K562 (cell line): ENCODE results near the gene MPIG6B. TPM values are rescaled to one million over a fixed set of nuclear protein-coding genes. Genes with fewer than 3 reads are reported as not detected.
A peak's percentile ranks its signal among the peaks of the same experiment; 100 is the strongest.

ENCODE experiments used
- ARID3A ChIP-seq: IDR thresholded peaks from 2 replicates; pipeline ENCODE4 v1.6.1; 2012; ENCODE audit warnings: low read depth, low read length, improper control_type of control experiment, borderline replicate concordance
- BRD4 ChIP-seq: fragments of 200-600 bp; sonication (generic); IDR thresholded peaks from 2 replicates; pipeline ENCODE4 v1.6.1; 2017; ENCODE audit warnings: inconsistent platforms
- CBX3 ChIP-seq, 2 experiments: IDR thresholded peaks; 1 replicate in 1 of 2; 2 replicates in 1 of 2; pipeline ENCODE4 v1.6.1; 2012; ENCODE audit warnings: inconsistent platforms in 2 of 2, low read length in 2 of 2, borderline replicate concordance in 1 of 2, control low read depth in 1 of 2
- CEBPB ChIP-seq: fragments of 450-650 bp; IDR thresholded peaks from 2 replicates; pipeline ENCODE4 v1.6.1; 2016; ENCODE audit warnings: missing genetic modification characterization, missing compliant biosample characterization
- FOXK2 ChIP-seq, 2 experiments: fragments of 450-650 bp; IDR thresholded peaks in 1 of 2; conservative IDR thresholded peaks in 1 of 2; 2 replicates each; pipeline ENCODE4 v1.6.1; 2016; ENCODE audit warnings: low read depth in 2 of 2, mild to moderate bottlenecking in 1 of 2
- HOXB6 ChIP-seq: fragments of 250-450 bp; sonication (Bioruptor Pico); IDR thresholded peaks from 2 replicates; pipeline ENCODE4 v1.5.1; 2022; ENCODE audit warnings: mild to moderate bottlenecking, borderline replicate concordance
- KLF1 ChIP-seq: fragments of 450-650 bp; IDR thresholded peaks from 2 replicates; pipeline ENCODE4 v1.6.1; 2016; ENCODE audit warnings: missing genetic modification characterization, missing compliant biosample characterization
- KLF13 ChIP-seq: fragments of 450-650 bp; IDR thresholded peaks from 2 replicates; pipeline ENCODE4 v1.6.1; 2016; ENCODE audit warnings: missing genetic modification characterization, low read depth, mild to moderate bottlenecking, missing compliant biosample characterization, moderate library complexity, borderline replicate concordance
- NR4A1 ChIP-seq, 2 experiments: fragments of 250-450 bp in 1 of 2; fragments of 450-650 bp in 1 of 2; sonication (Bioruptor Pico) in 1 of 2; IDR thresholded peaks; 2 replicates each; pipeline versions ENCODE4 v1.4.0 to v1.6.1; 2016 to 2020; ENCODE audit warnings: mild to moderate bottlenecking in 2 of 2, missing compliant biosample characterization in 1 of 2, missing genetic modification characterization in 1 of 2, moderate library complexity in 1 of 2
- PML ChIP-seq: IDR thresholded peaks from 2 replicates; pipeline ENCODE4 v1.6.1; 2012; ENCODE audit warnings: low read length, inconsistent platforms
- PYGO2 ChIP-seq: fragments of 450-650 bp; IDR thresholded peaks from 2 replicates; pipeline ENCODE4 v1.6.1; 2016; ENCODE audit warnings: mild to moderate bottlenecking, missing genetic modification characterization, moderate library complexity, missing compliant biosample characterization
- RCOR1 ChIP-seq, 2 experiments: IDR thresholded peaks; 2 replicates each; pipeline ENCODE4 v1.6.1; 2012; ENCODE audit warnings: low read depth in 2 of 2, low read length in 2 of 2, borderline replicate concordance in 1 of 2, improper control_type of control experiment in 1 of 2
- SIN3A ChIP-seq, 2 experiments: fragments of 150-350 bp in 1 of 2; IDR thresholded peaks; 2 replicates each; pipeline ENCODE4 v1.6.1; 2011 to 2016; ENCODE audit warnings: borderline replicate concordance in 2 of 2, low read depth in 2 of 2, low read length in 2 of 2, mild to moderate bottlenecking in 2 of 2, moderate library complexity in 2 of 2; ENCODE audit not compliant: control insufficient read depth in 1 of 2
- TCF3 ChIP-seq: sonication (generic); formaldehyde crosslinking; IDR thresholded peaks from 2 replicates; pipeline ENCODE4 v1.4.0; 2020; ENCODE audit warnings: mild to moderate bottlenecking, missing genetic modification reagents
- TRIM24 ChIP-seq, 2 experiments: fragments of 450-650 bp; IDR thresholded peaks; 2 replicates each; pipeline ENCODE4 v1.6.1; 2016
- UBTF ChIP-seq, 2 experiments: IDR thresholded peaks; 2 replicates each; pipeline ENCODE4 v1.6.1; 2012; ENCODE audit warnings: improper control_type of control experiment in 2 of 2, low read depth in 2 of 2, low read length in 2 of 2, borderline replicate concordance in 1 of 2
- ZBTB7A ChIP-seq: IDR thresholded peaks from 2 replicates; pipeline ENCODE4 v1.6.1; 2011; ENCODE audit warnings: low read depth, mild to moderate bottlenecking, low read length, moderate library complexity, borderline replicate concordance; ENCODE audit not compliant: control insufficient read depth
- ZC3H11A ChIP-seq: IDR thresholded peaks from 2 replicates; pipeline ENCODE4 v1.6.1; 2012; ENCODE audit warnings: low read depth, low read length, improper control_type of control experiment
- ZNF232 ChIP-seq: sonication (generic); formaldehyde crosslinking; IDR thresholded peaks from 2 replicates; pipeline ENCODE4 v1.8.0; 2022; ENCODE audit warnings: mild to moderate bottlenecking, missing genetic modification reagents
- ZNF76 ChIP-seq: fragments of 250-450 bp; sonication (Bioruptor Pico); IDR thresholded peaks from 2 replicates; pipeline ENCODE4 v1.4.0; 2020; ENCODE audit warnings: mild to moderate bottlenecking, moderate library complexity, borderline replicate concordance
- polyA plus RNA-seq, 8 experiments: library from polyadenylated mRNA; depleted of rRNA in 4 of 8; stranded (reverse) in 5 of 8; unstranded in 3 of 8; fragments of >200 nt; fragmentation: Nextera tagmentation in 2 of 8; fragmentation: Illumina TruSeq in 1 of 8; extraction: Ambion mirVana in 2 of 8; extraction: Trizol in 1 of 8; gene quantifications; 2 replicates each; pipeline versions ENCODE4 v1.2.1 to v1.2.3, GENCODE V29; 2011 to 2014; ENCODE audit warnings: inconsistent platforms in 1 of 8, missing spikeins in 1 of 8
- total RNA-seq, 7 experiments: library from RNA; depleted of rRNA in 6 of 7; stranded (reverse); fragments of >200 nt in 6 of 7; fragmentation: Illumina TruSeq in 2 of 7; extraction: Trizol in 2 of 7; gene quantifications; 2 replicates each; pipeline versions ENCODE4 v1.2.1 to v1.2.3, GENCODE V29; 2011 to 2021; ENCODE audit warnings: low replicate concordance in 1 of 7
- TF ChIP-seq, protein P1 (sequence below): sonication (generic); formaldehyde crosslinking; IDR thresholded peaks from 2 replicates; pipeline ENCODE4 v1.9.0; 2022; ENCODE audit warnings: mild to moderate bottlenecking, missing genetic modification reagents

Gene MPIG6B
- total and polyA plus RNA-seq, 9 of the 15 experiments (the other 6 are each of a cell fraction or from before 2014, with no cell fraction given), result 0.11 to 1.2 (median 0.28) TPM; not detected in 1

GRCh38 chr6:31729515-31729978 is 6.4 kb downstream of the MPIG6B start (continued):
- TF ChIP-seq, protein P1, sequence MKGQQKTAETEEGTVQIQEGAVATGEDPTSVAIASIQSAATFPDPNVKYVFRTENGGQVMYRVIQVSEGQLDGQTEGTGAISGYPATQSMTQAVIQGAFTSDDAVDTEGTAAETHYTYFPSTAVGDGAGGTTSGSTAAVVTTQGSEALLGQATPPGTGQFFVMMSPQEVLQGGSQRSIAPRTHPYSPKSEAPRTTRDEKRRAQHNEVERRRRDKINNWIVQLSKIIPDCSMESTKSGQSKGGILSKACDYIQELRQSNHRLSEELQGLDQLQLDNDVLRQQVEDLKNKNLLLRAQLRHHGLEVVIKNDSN (CRISPR knock-in tag), result peak; percentile 74
- TF ChIP-seq PML (peak; percentile 1), ZNF76 (CRISPR knock-in tag) (0 out of 2 replicates have a peak, but pooled peaks have one; percentile 14), SIN3A (IDR thresholded peaks at IDR 0.05; ENCODE audit: borderline replicate concordance in 2 of 2, control insufficient read depth in 1 of 2, low read depth in 2 of 2, low read length in 2 of 2) (peak in 1 of 2 experiments; percentile 99; a peak in 2 of 4 replicates), KLF13 (peak; percentile 100), BRD4 (no peak), HOXB6 (CRISPR knock-in tag) (no peak), ZBTB7A (peak; percentile 8; the same call in 1 of the 2 replicates), FOXK2 (conservative IDR thresholded peaks at IDR 0.05 in 1 of 2, IDR thresholded peaks at IDR 0.05 in 1 of 2; ENCODE audit: low read depth in 2 of 2) (no peak), CBX3 (IDR thresholded peaks at IDR 0.05; ENCODE audit: borderline replicate concordance in 1 of 2, low read length in 2 of 2) (0 out of 3 replicates have a peak, but pooled peaks of 1 of the 2 experiments have one; percentile 31), ARID3A (0 out of 2 replicates have a peak, but pooled peaks have one; percentile 14), ZC3H11A (0 out of 2 replicates have a peak, but pooled peaks have one; percentile 86), RCOR1 (IDR thresholded peaks at IDR 0.05; ENCODE audit: borderline replicate concordance in 1 of 2, low read depth in 2 of 2, low read length in 2 of 2) (peak in 1 of 2 experiments; percentile 75; a peak in 2 of 4 replicates), KLF1 (tag) (0 out of 2 replicates have a peak, but pooled peaks have one; percentile 46), NR4A1 (CRISPR knock-in tag; IDR thresholded peaks at IDR 0.05) (no peak; the same call in 1 of the 2 replicates), NR4A1 (tag; IDR thresholded peaks at IDR 0.05) (0 out of 2 replicates have a peak, but pooled peaks have one; percentile 48), ZNF232 (CRISPR knock-in tag) (no peak), TRIM24 (IDR thresholded peaks at IDR 0.05) (peak; percentile 21 to 29), CEBPB (tag) (no peak), UBTF (IDR thresholded peaks at IDR 0.05; ENCODE audit: borderline replicate concordance in 1 of 2, low read depth in 2 of 2, low read length in 2 of 2) (peak in 1 of 2 experiments; percentile 76; a peak in 2 of 4 replicates), PYGO2 (0 out of 2 replicates have a peak, but pooled peaks have one; percentile 34), TCF3 (0 out of 2 replicates have a peak, but pooled peaks have one; percentile 1)
